Lower lobe of right lung (tissue), 2 donors: Measurements from ENCODE around the gene SH3RF3. TPM values are rescaled to one million over a fixed set of nuclear protein-coding genes. Genes with fewer than 3 reads are reported as not detected.

Experiments used
- ATAC-seq, 2 donors: fragments of 200-7000 bp; cut with Tn5 transposase; one replicate each; pipeline ENCODE4 v1.9.1; 2020 to 2022; ENCODE audit warnings: mild to moderate bottlenecking in 2 of 2, moderate library complexity in 2 of 2
- DNase-seq: peaks from one replicate; pipeline ENCODE4 v3.0.0-alpha.2; 2020
- H3K27ac ChIP-seq: fragments of 200-600 bp; one replicate; pipeline ENCODE4 v1.8.0; 2022
- H3K27me3 ChIP-seq: fragments of 200-600 bp; one replicate; pipeline ENCODE4 v1.8.0; 2022; ENCODE audit warnings: low read depth
- H3K36me3 ChIP-seq: fragments of 200-600 bp; one replicate; pipeline ENCODE4 v1.8.0; 2022; ENCODE audit warnings: mild to moderate bottlenecking
- H3K4me1 ChIP-seq: fragments of 200-600 bp; one replicate; pipeline ENCODE4 v1.8.0; 2022
- H3K4me3 ChIP-seq: fragments of 200-600 bp; one replicate; pipeline ENCODE4 v1.8.0; 2022; ENCODE audit warnings: mild to moderate bottlenecking
- H3K9me3 ChIP-seq: fragments of 200-600 bp; one replicate; pipeline ENCODE4 v1.8.0; 2022
- CTCF ChIP-seq: fragments of 200-600 bp; IDR thresholded peaks from one replicate; pipeline ENCODE4 v1.8.0; 2022; ENCODE audit warnings: antibody characterized with exemption, mild to moderate bottlenecking
- intact Hi-C: fragments of 100-400 bp; cut with DNase I; formaldehyde crosslinking; loops from one replicate; pipeline ENCODE4 v1.11.0; 2022
- total RNA-seq: library from RNA; stranded (reverse); fragmentation: NEBNext Ultra II Directional; extraction: Animal tissue kit (Norgen Biotek cat#: 25700); gene quantifications from one replicate; pipeline ENCODE4 v1.2.1, GENCODE V29; 2021
- donor health status: DM: no; HTN: yes; CAD: no; lungs with severe emphysema.

Gene SH3RF3
- total RNA-seq, 1 donor from 2014 or later = 5.7 TPM

GRCh38 chr2:109134741-109135358, 5.8 kb downstream of the SH3RF3 start:
- H3K4me3 ChIP-seq = no peak overlapping the region
- no peak overlapping the region for H3K27ac ChIP-seq
- peaks cover 8% of the 10 kb centered on the region for H3K27me3 ChIP-seq
- H3K4me1 ChIP-seq = peaks cover 16% of the 10 kb centered on the region
- no peaks in the 10 kb centered on the region for H3K9me3 ChIP-seq
- DNase-seq (no peak), ATAC-seq (no peak)
- TF ChIP-seq CTCF = no peak
- intact Hi-C loops = no loop called here
- H3K36me3 ChIP-seq = no peaks in the 10 kb centered on the region

DNA sequence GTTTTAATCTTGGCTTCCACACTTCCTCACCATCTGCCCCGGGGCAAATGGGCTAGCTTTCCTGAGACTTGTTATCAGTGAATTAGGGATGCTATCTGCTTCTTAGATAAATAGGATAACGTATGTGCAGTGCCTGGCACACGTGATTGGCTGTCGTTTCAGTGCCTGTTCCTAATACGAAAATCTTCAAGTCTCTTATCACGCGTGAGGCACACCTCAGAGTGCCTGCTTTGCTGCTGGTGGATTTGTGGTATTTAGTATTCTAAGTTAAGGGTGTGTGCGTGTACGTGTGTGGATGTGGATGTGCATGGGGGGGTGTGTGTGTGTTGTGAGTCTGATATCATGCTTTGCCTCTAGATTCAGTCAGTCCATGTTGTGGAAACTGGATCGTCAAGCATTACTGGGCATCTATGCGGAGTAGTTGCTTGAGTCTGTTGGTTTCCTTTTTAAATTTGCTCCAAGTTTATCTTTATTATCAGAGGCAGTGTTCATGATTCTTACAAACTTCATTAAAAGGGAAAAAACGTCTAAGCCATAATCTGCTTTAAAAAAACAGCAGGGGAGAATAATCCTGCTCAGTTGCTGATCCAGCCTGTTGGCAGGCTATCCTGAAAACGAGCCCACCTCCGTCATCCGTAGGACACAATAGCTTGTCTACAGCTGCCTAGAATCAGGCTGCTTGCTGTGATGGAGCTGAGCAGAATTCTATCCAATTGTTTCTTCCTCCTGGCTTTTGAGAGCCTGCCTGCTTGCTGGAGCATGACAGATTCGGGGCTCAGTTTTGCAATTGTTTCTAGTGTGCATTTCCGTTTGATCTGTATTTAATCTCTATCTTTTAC, 6.6 kb downstream of the SH3RF3 start:
- DNase-seq = no peak
- TF ChIP-seq CTCF = no peak
- no peak for ATAC-seq
- no peak overlapping the region for H3K27ac ChIP-seq
- peaks cover under 1% of the 10 kb centered on the region for H3K27me3 ChIP-seq
- H3K36me3 ChIP-seq = no peaks in the 10 kb centered on the region
- intact Hi-C loops = no loop called here
- no peaks in the 10 kb centered on the region for H3K9me3 ChIP-seq
- H3K4me1 ChIP-seq = peaks cover 16% of the 10 kb centered on the region
- H3K4me3 ChIP-seq = no peak overlapping the region

DNA sequence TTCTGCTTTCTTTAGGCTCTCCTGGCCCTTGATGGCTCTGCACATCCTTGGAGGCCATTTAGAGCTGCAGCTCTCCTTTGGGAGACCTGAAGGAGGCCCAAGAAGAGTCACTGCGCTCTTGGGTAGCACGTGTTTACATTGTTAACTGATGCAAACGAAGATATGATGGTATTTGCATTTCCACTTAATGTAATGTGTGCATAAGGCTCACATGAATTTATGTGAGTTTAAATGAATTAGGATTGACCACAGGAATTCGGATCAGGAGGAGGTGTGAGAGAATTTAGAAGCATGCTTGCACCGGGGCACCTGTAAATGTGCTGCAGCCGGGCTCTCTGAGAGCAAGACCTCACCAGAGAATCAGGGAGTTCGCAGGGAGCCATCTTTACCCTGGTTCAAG, 7.5 kb downstream of the SH3RF3 start:
- Histone ChIP-seq H3K27me3 (no peaks in the 10 kb centered on the region), H3K4me1 (peaks cover 14% of the 10 kb centered on the region), H3K36me3 (no peaks in the 10 kb centered on the region), H3K27ac (no peak overlapping the region), H3K9me3 (no peaks in the 10 kb centered on the region), H3K4me3 (no peak overlapping the region)
- ATAC-seq (no peak), DNase-seq (no peak)
- TF ChIP-seq CTCF = no peak
- intact Hi-C loops = no loop called here

- H3K9me3 ChIP-seq = no peaks in the 10 kb centered on the region
- intact Hi-C loops = no loop called here
- H3K36me3 ChIP-seq = no peaks in the 10 kb centered on the region
- H3K4me1 ChIP-seq = peaks cover 10% of the 10 kb centered on the region
- DNase-seq (no peak), ATAC-seq (no peak)
- no peak for TF ChIP-seq CTCF
- no peaks in the 10 kb centered on the region for H3K27me3 ChIP-seq
- H3K4me3 ChIP-seq = no peak overlapping the region
- no peak overlapping the region for H3K27ac ChIP-seq
These were observed 8.6 kb downstream of the SH3RF3 start for GRCh38 chr2:109137616-109138015.

DNA sequence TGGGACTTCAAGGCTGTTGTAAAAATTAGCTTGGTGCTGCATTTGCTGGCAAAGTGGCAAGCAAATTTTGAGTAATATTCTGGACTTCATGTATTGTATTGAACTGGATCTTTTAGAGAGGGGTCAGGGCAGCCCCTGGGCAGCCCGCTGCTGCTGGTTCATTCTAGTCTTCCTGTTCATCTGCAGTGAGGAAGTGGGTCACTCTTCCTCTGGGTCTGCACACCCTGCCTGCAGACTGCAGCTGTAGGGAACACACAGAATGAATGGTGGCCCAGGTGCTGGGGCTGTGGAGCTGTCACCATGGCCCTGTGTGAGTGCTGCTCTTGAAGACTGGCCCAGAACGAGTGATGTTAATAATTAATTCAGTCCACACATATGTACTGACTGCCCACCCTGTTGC, 9.4 kb downstream of the SH3RF3 start:
- H3K9me3 ChIP-seq = no peaks in the 10 kb centered on the region
- H3K27me3 ChIP-seq = no peaks in the 10 kb centered on the region
- ATAC-seq (no peak), DNase-seq (no peak)
- no peaks in the 10 kb centered on the region for H3K36me3 ChIP-seq
- no peak for TF ChIP-seq CTCF
- H3K4me1 ChIP-seq = peaks cover 10% of the 10 kb centered on the region
- no peak overlapping the region for H3K27ac ChIP-seq
- H3K4me3 ChIP-seq = no peak overlapping the region
- intact Hi-C loops = no loop called here
